Keratinocyte (primary cell): ENCODE measurements around the gene SDK2.

Experiments
- EZH2 ChIP-seq: IDR thresholded peaks from one replicate; pipeline ENCODE4 v1.6.1; 2012; ENCODE audit warnings: inconsistent platforms, mild to moderate bottlenecking, low read length, moderate library complexity
- TF ChIP-seq, protein P1 (sequence below), 3 experiments: IDR thresholded peaks in 1 of 3; conservative IDR thresholded peaks in 1 of 3; optimal IDR thresholded peaks in 1 of 3; 2 replicates in 2 of 3; 3 replicates in 1 of 3; pipeline versions ENCODE3 to v1.5.1; 2011; ENCODE audit warnings: low read length in 3 of 3, mild to moderate bottlenecking in 3 of 3, moderate library complexity in 2 of 3, control low read depth in 1 of 3, inconsistent platforms in 1 of 3; ENCODE audit not compliant: insufficient read depth in 2 of 3; ENCODE audit errors: extremely low read depth in 1 of 3

DNA sequence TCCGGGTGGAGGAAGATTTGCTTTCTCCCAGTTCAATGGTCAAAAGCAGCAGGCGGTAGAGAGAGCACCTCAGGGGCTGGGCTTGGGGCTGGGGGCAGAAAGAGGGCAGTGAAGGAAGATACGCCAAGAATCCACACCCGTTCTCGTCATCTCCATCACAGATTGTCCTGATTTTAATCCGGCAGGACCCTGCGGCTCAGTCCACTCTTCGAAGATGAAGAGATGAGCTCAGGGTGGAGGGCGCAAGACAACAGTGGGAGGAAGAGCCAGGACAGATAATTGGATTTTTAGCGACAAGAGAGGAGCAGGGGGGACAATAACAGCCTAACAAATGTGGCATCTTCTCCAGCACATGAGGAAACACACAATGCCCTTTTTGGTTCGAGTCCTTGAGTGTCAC, 165.9 kb downstream of the SDK2 start:
- no peak for TF ChIP-seq EZH2
- TF ChIP-seq, protein P1, sequence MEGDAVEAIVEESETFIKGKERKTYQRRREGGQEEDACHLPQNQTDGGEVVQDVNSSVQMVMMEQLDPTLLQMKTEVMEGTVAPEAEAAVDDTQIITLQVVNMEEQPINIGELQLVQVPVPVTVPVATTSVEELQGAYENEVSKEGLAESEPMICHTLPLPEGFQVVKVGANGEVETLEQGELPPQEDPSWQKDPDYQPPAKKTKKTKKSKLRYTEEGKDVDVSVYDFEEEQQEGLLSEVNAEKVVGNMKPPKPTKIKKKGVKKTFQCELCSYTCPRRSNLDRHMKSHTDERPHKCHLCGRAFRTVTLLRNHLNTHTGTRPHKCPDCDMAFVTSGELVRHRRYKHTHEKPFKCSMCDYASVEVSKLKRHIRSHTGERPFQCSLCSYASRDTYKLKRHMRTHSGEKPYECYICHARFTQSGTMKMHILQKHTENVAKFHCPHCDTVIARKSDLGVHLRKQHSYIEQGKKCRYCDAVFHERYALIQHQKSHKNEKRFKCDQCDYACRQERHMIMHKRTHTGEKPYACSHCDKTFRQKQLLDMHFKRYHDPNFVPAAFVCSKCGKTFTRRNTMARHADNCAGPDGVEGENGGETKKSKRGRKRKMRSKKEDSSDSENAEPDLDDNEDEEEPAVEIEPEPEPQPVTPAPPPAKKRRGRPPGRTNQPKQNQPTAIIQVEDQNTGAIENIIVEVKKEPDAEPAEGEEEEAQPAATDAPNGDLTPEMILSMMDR (optimal IDR thresholded peaks at IDR 0.05 in 1 of 3, IDR thresholded peaks at IDR 0.05 in 1 of 3, conservative IDR thresholded peaks at IDR 0.05 in 1 of 3; ENCODE audit: extremely low read depth in 1 of 3, insufficient read depth in 2 of 3, low read length in 3 of 3) = no peak
